Esophagus muscularis mucosa (tissue), 4 donors: Measurements from ENCODE around the gene RALGAPB.

Experiments
- EP300 ChIP-seq: sonication (generic); formaldehyde crosslinking; IDR thresholded peaks from one replicate; pipeline ENCODE4 v1.6.1; 2017; ENCODE audit warnings: antibody characterized with exemption
- POLR2AphosphoS5 ChIP-seq, 2 donors: sonication (generic); formaldehyde crosslinking; IDR thresholded peaks; one replicate each; pipeline ENCODE4 v1.6.1; 2017; ENCODE audit warnings: antibody characterized with exemption in 2 of 2
- TF ChIP-seq, protein P1 (sequence below), 3 experiments: fragments of 200-600 bp in 2 of 3; fragments of 450-650 bp in 1 of 3; sonication (generic) in 2 of 3; IDR thresholded peaks; one replicate each; pipeline ENCODE4 v1.5.1; 2017 to 2019; ENCODE audit warnings: antibody characterized with exemption in 3 of 3, mild to moderate bottlenecking in 2 of 3, moderate library complexity in 1 of 3

DNA sequence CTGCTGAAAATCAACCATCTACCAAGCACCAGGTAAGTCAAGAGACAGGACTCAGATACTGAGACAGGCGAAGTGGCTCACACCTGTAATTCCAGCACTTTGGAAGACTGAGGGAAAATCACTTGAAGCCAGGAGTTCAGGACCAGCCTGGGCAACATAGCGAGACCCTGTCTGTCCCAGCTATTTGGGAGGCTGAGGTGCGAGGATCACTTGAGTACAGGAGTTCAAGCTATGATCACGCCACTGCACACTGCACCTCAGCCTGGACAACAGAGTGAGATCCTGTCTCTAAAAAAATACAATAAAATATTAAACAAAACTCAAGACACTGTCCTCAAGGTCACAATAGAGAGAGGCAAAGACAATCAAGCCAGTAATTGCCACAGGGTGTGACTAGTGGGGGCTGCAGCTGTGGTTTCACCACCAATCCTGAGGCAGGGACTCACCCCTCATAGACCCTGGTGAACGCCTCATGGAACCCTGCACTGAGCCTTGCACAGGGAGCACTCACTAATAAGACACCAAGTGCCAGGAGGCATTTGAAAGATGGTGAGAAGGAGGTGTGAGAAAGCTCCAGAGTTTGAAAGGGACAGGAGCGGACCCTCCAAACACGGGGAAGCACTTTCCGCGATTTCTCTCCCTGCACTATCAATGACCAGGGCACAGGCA lies 39.2 kb upstream of the RALGAPB start:
- TF ChIP-seq, protein P1, sequence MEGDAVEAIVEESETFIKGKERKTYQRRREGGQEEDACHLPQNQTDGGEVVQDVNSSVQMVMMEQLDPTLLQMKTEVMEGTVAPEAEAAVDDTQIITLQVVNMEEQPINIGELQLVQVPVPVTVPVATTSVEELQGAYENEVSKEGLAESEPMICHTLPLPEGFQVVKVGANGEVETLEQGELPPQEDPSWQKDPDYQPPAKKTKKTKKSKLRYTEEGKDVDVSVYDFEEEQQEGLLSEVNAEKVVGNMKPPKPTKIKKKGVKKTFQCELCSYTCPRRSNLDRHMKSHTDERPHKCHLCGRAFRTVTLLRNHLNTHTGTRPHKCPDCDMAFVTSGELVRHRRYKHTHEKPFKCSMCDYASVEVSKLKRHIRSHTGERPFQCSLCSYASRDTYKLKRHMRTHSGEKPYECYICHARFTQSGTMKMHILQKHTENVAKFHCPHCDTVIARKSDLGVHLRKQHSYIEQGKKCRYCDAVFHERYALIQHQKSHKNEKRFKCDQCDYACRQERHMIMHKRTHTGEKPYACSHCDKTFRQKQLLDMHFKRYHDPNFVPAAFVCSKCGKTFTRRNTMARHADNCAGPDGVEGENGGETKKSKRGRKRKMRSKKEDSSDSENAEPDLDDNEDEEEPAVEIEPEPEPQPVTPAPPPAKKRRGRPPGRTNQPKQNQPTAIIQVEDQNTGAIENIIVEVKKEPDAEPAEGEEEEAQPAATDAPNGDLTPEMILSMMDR (IDR thresholded peaks at IDR 0.05), result no peak
- no peak for TF ChIP-seq POLR2AphosphoS5 (IDR thresholded peaks at IDR 0.05)
- no peak for TF ChIP-seq EP300
